Neural cell (in vitro differentiated cells): ENCODE measurements around the gene SYCN. TPM values are rescaled to one million over a fixed set of nuclear protein-coding genes. Genes with fewer than 3 reads are reported as not detected.

Experiments
- H2AFZ ChIP-seq: fragments of 200-600, 300-800 bp; sonication (generic), shearing (Covaris generic); 2 replicates; pipeline ENCODE4 v1.6.0; 2014; ENCODE audit warnings: low read depth, mild to moderate bottlenecking, antibody characterized with exemption, low read length, moderate library complexity
- H3F3A ChIP-seq: fragments of 200-600 bp; shearing (Covaris generic); 2 replicates; pipeline ENCODE4 v1.6.1; 2016; ENCODE audit warnings: mild to moderate bottlenecking, moderate library complexity, mixed read lengths, antibody characterized with exemption, low read length; ENCODE audit not compliant: insufficient read depth, poor library complexity, severe bottlenecking
- H3K27ac ChIP-seq: fragments of 200-600, 300-800 bp; sonication (generic), shearing (Covaris generic); 2 replicates; pipeline ENCODE4 v1.5.1; 2014; ENCODE audit warnings: mild to moderate bottlenecking, low read length, moderate library complexity
- H3K27me3 ChIP-seq: fragments of 300-800, 200-600 bp; sonication (generic), shearing (Covaris generic); 2 replicates; pipeline ENCODE4 v1.6.0; 2014; ENCODE audit warnings: mild to moderate bottlenecking, low read depth, low read length, moderate library complexity; ENCODE audit not compliant: insufficient read depth
- H3K36me3 ChIP-seq: fragments of 300-800, 200-600 bp; sonication (generic), shearing (Covaris generic); 2 replicates; pipeline ENCODE4 v1.5.1; 2014; ENCODE audit warnings: mild to moderate bottlenecking, antibody characterized with exemption, low read length, moderate library complexity; ENCODE audit not compliant: insufficient read depth
- H3K4me2 ChIP-seq: fragments of 300-800, 200-600 bp; sonication (generic), shearing (Covaris generic); 2 replicates; pipeline ENCODE4 v1.6.0; 2014; ENCODE audit warnings: mild to moderate bottlenecking, low read length
- H3K4me3 ChIP-seq: fragments of 300-800, 200-600 bp; sonication (generic), shearing (Covaris generic); 2 replicates; pipeline ENCODE4 v1.5.1; 2014; ENCODE audit warnings: mild to moderate bottlenecking, low read length, moderate library complexity
- H3K79me2 ChIP-seq: fragments of 200-600 bp; shearing (Covaris generic); replicated peaks from 2 replicates; pipeline ENCODE4 v1.6.0; 2014; ENCODE audit warnings: mild to moderate bottlenecking, low read length, moderate library complexity; ENCODE audit not compliant: insufficient read depth
- H3K9ac ChIP-seq: fragments of 300-800, 200-600 bp; sonication (generic), shearing (Covaris generic); 2 replicates; pipeline ENCODE4 v1.6.1; 2016; ENCODE audit warnings: mild to moderate bottlenecking, low read length, mixed read lengths
- H3K9me2 ChIP-seq: fragments of 200-600 bp; shearing (Covaris generic); 2 replicates; pipeline ENCODE4 v1.6.1; 2016; ENCODE audit warnings: mild to moderate bottlenecking, low read length, mixed read lengths; ENCODE audit not compliant: insufficient read depth
- H3K9me3 ChIP-seq: fragments of 200-600, 300-800 bp; sonication (generic), shearing (Covaris generic); 2 replicates; pipeline ENCODE4 v1.6.1; 2016; ENCODE audit warnings: mild to moderate bottlenecking, mixed run types, low read length, moderate library complexity, mixed read lengths
- H4K20me1 ChIP-seq: fragments of 200-600 bp; shearing (Covaris generic); 2 replicates; pipeline ENCODE4 v1.6.1; 2016; ENCODE audit warnings: mild to moderate bottlenecking, mixed run types; ENCODE audit not compliant: insufficient read depth
- CTCF ChIP-seq: fragments of 450-650 bp; IDR thresholded peaks from 2 replicates; pipeline ENCODE4 v1.5.1; 2014; ENCODE audit warnings: antibody characterized with exemption, mild to moderate bottlenecking, moderate library complexity; ENCODE audit not compliant: poor library complexity, severe bottlenecking
- EP300 ChIP-seq: fragments of 450-650 bp; conservative IDR thresholded peaks from 2 replicates; pipeline ENCODE4 v1.6.1; 2014; ENCODE audit warnings: antibody characterized with exemption, mild to moderate bottlenecking, moderate library complexity; ENCODE audit not compliant: poor library complexity, severe bottlenecking
- EZH2 ChIP-seq: fragments of 200-600, 300-800 bp; shearing (Covaris generic), sonication (generic); IDR thresholded peaks from 2 replicates; pipeline ENCODE4 v1.6.1; 2014; ENCODE audit warnings: antibody characterized with exemption, low read length, borderline replicate concordance, mild to moderate bottlenecking; ENCODE audit not compliant: insufficient read depth, poor library complexity, severe bottlenecking
- MXI1 ChIP-seq: fragments of 450-650 bp; conservative IDR thresholded peaks from 2 replicates; pipeline ENCODE4 v1.6.1; 2014; ENCODE audit warnings: antibody characterized with exemption, mild to moderate bottlenecking; ENCODE audit not compliant: poor library complexity, severe bottlenecking
- POLR2AphosphoS5 ChIP-seq: IDR thresholded peaks from 2 replicates; pipeline ENCODE4 v1.6.1; 2012
- RAD21 ChIP-seq: fragments of 450-650 bp; conservative IDR thresholded peaks from 2 replicates; pipeline ENCODE4 v1.6.1; 2014; ENCODE audit warnings: antibody characterized with exemption, mild to moderate bottlenecking, moderate library complexity
- SMC3 ChIP-seq: fragments of 450-650 bp; conservative IDR thresholded peaks from 2 replicates; pipeline ENCODE4 v1.6.1; 2014; ENCODE audit warnings: antibody characterized with exemption, mild to moderate bottlenecking, moderate library complexity; ENCODE audit not compliant: poor library complexity
- TAF1 ChIP-seq: IDR thresholded peaks from 2 replicates; pipeline ENCODE4 v1.6.1; 2012; ENCODE audit warnings: low read depth
- polyA plus RNA-seq: library from polyadenylated mRNA; depleted of rRNA; stranded (reverse); fragments of >200 nt; gene quantifications from 2 replicates; pipeline ENCODE4 v1.2.3, GENCODE V29; 2014
- TF ChIP-seq, protein P1 (sequence below): IDR thresholded peaks from 2 replicates; pipeline ENCODE4 v1.6.1; 2012; ENCODE audit warnings: borderline replicate concordance

SYCN gene
- polyA plus RNA-seq, 1 donor from 2014 or later = not detected

- Histone ChIP-seq H4K20me1 (no peaks in the 10 kb centered on the region), H3K36me3 (no peaks in the 10 kb centered on the region), H3K9me3 (no peaks in the 10 kb centered on the region), H3F3A (no peaks in the 10 kb centered on the region), H3K9ac (no peak overlapping the region), H3K4me3 (no peak overlapping the region), H3K79me2 (no peaks in the 10 kb centered on the region), H3K4me2 (no peak overlapping the region), H2AFZ (no peak overlapping the region), H3K27ac (no peak overlapping the region), H3K27me3 (no peaks in the 10 kb centered on the region), H3K9me2 (no peaks in the 10 kb centered on the region)
- TF ChIP-seq EP300 (no peak), CTCF (no peak), POLR2AphosphoS5 (no peak), EZH2 (no peak)
- TF ChIP-seq, protein P1, sequence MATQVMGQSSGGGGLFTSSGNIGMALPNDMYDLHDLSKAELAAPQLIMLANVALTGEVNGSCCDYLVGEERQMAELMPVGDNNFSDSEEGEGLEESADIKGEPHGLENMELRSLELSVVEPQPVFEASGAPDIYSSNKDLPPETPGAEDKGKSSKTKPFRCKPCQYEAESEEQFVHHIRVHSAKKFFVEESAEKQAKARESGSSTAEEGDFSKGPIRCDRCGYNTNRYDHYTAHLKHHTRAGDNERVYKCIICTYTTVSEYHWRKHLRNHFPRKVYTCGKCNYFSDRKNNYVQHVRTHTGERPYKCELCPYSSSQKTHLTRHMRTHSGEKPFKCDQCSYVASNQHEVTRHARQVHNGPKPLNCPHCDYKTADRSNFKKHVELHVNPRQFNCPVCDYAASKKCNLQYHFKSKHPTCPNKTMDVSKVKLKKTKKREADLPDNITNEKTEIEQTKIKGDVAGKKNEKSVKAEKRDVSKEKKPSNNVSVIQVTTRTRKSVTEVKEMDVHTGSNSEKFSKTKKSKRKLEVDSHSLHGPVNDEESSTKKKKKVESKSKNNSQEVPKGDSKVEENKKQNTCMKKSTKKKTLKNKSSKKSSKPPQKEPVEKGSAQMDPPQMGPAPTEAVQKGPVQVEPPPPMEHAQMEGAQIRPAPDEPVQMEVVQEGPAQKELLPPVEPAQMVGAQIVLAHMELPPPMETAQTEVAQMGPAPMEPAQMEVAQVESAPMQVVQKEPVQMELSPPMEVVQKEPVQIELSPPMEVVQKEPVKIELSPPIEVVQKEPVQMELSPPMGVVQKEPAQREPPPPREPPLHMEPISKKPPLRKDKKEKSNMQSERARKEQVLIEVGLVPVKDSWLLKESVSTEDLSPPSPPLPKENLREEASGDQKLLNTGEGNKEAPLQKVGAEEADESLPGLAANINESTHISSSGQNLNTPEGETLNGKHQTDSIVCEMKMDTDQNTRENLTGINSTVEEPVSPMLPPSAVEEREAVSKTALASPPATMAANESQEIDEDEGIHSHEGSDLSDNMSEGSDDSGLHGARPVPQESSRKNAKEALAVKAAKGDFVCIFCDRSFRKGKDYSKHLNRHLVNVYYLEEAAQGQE = no peak
These were observed 46.1 kb downstream of the SYCN start for GRCh38 chr19:39157997-39158389.

DNA sequence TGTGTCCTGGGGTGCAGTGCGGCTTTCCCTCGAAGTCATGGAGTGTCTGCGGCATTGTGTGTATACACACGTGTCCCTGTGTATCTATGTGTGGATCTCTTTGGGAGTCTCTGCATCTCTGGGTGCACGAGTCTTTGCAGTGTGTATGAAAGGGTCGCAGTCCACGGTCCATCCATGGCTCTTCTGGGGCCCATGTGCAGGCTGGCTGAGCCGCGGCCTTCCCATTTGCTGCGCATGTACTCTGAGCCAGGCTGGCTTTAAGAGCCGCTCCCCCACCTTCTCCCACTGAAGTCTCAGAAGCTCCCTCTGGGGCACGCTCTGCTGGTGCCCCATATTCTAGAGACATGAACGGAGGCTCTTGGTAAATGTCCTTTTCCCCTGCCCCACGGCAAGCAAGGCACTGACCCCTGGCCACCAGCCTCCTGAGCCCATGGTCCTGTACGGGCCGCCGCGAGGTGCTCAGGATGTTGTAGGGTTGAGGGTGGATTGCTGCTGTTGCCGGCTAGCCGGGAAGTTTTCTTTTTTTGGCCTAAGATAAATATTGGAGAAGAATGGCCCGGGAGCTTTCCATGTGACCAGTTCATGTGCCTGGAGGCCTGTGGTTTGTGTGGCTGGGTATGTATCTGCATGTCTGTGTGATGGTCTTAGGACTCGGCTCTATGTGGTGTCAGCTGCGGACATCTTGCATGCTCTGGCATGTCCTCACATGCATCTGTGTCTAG, 46.6 kb downstream of the SYCN start:
- Histone ChIP-seq H3F3A (no peaks in the 10 kb centered on the region), H3K9me3 (no peaks in the 10 kb centered on the region), H3K4me3 (no peak overlapping the region), H3K4me2 (no peak overlapping the region), H3K27me3 (no peaks in the 10 kb centered on the region), H3K79me2 (no peaks in the 10 kb centered on the region), H3K36me3 (no peaks in the 10 kb centered on the region), H2AFZ (no peak overlapping the region), H3K27ac (no peak overlapping the region), H3K9me2 (no peaks in the 10 kb centered on the region), H4K20me1 (no peaks in the 10 kb centered on the region), H3K9ac (no peak overlapping the region)
- TF ChIP-seq MXI1 = no peak
- no peak for TF ChIP-seq TAF1
- TF ChIP-seq RAD21 = no peak
- no peak for TF ChIP-seq SMC3
- TF ChIP-seq EP300 = no peak
